ENCODE measurements around the gene CDCP2.
"Not testable (repeated sequence)": the region's sequence is repeated elsewhere in the genome, so short reads cannot be mapped to it uniquely, and the experiment has no call there.

The CDCP2 gene

DNA sequence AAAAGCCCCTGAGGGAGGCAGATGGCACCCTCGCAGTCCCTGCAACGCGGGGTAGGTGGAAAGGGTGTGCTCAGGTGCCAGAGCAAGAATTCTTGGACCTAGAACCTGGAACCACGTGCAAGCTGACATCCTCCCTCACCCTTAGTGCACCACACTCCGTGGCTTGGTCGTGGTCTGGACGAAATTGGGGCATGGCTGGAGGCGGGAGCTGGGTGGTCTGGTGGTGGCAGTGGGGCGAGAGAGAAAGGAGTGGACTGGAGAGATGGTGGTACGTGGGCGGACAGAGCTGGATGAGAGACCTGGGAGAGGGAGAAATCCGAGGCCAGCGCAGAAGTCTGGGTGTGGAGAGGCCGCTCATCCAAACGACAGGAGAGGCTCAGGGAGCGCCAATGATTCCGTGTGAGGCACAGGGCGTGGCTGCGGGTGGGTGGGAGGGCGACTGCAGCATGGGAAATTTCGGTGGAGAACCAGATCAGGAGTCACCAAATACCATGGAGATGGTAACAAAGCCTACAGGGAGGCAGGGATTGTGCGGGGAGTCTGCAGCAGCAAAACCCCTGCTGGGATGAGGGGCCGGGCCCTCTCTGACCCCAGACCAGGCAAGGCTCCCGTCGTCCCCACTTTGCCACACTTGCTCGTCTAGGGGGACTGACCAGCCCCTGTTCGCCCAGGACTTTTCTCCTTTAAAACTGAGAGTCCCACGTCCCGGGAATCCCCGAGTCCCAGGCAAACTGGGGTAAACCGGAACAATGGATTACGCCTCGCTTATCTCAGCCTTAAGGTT is 31.9 kb downstream of the CDCP2 start:
- H3K27ac ChIP-seq = no peak overlapping the region
- DNase-seq (ENCODE audit: low read depth, low spot score) = no peak

DNA sequence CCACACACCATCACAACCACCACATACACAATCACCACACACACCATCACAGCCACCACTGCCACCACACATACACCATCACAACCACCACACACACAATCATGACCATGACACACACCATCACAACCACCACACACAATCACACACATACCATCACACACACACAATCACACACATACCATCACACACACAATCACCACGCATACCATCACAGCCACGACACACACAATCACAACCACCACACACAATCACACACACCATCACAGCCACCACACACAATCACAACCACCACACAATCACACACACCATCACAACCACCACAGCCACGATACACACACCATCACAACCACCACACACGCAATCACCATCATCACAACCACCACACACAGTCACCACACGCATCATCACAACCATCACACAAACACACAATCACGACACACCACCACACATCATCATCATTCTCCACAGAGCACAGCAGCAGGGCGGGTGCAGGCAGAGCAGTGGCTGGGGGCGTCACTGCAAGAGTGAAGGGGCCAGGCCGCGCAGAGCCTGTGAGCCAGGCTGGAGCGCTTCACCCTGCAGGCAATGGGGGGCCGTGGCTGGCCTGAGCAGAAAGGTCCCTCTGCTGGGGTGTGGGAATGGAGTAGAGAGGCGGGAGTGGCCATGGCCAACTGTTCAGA is 32.6 kb downstream of the CDCP2 start:
- DNase-seq (ENCODE audit: low read depth, low spot score) = no peak
- H3K27ac ChIP-seq = no peak overlapping the region

DNA sequence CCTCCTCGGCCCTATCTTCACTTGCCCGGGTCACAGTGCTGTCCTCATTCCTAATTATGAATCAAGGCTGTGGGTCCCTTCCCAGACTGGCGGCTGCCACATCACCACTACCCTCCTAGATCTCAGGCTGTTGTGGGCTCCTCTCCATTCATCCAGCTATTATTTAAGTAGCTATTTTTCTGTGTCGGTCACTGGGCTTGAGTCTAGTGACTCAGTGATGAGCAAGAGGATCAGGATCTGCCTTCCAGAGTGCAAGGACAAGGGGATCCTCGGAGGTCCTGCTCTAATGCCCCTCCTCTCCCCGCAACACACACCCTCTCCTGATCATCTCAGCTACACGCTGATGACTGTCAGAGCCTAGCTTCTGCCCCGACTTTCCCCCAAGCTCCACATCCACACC is 34.1 kb downstream of the CDCP2 start:
- DNase-seq (ENCODE audit: low read depth, low spot score) = no peak
- no peak overlapping the region for H3K27ac ChIP-seq

DNA sequence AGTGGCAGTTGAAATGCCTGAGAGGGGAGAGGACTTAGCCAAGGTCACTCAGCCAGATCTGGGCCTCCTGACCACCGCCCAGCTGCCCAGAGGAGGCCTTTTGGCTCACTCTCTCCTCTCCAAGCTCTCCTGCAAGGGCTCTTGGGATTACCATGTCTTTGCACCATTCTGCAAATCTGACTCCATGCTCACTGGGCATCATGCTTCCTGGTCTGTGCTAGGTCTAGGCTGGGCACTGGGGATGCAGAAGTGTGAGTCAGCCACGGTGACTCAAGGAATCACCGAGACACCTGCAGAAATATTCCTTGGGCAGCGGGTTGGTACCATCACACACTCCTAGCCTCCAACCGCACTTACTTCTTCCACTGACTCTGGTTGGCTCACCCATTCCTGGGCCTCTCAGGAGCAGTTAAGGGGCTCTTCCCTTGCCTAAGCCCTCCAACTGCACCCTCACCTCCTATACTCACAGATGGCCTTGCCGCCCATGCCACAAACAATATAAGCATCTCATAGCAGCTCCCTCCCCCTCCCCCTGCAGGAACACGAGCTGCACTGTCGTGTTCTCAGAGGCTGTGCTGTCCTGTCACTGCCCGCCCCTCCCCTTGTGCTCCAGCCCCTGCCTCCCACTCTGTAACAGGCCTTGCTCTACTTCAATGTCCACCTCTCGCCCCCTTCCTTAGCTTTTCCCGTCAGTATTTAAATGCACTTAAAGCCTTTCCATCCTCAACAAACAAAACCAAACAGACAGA is 34.8 kb downstream of the CDCP2 start:
- no peak overlapping the region for H3K27ac ChIP-seq
- peak; percentile 48 for DNase-seq (ENCODE audit: low read depth, low spot score)

DNA sequence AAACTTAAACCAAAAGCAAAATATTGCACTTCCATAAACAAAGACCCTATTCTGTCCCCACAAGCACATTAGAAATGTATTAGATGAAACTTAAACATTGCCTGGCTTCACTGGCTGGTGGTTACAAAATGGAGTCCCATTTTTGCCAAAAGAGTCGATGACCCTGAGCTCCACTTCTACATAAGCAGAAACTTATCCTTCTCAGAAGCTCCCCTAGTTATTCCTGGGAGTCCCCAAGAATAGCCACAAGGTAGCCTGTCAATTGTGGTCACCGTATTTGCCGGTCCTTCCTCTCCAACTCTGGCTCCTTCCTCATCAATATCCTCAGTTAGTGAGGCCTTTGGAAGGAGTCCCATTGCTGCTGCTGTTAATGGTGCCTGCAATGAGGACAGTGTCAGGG is 37.3 kb downstream of the CDCP2 start:
- H3K27ac ChIP-seq = no peak overlapping the region
- no peak for DNase-seq (ENCODE audit: low read depth, low spot score)

DNA sequence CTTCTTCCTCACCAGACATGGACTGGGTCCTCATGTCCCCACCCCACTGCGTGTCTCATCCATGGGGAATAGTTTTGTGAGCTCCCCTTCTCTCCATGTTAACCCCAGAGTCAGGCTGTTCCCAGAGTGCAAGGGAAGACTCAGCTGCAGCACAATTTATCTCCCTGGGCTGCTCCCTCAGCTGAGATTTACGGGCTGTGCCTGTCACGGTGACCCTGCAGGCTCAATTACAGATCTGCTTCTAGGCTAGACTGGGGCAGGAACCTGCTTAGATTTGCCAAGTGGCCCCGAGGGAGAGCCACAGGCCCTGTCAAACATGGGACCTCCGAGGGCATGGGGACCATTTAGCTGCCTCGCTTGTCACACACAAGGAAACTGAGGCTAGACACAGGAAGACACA is 37.8 kb downstream of the CDCP2 start:
- DNase-seq (ENCODE audit: low read depth, low spot score) = no peak
- H3K27ac ChIP-seq = no peak overlapping the region

DNA sequence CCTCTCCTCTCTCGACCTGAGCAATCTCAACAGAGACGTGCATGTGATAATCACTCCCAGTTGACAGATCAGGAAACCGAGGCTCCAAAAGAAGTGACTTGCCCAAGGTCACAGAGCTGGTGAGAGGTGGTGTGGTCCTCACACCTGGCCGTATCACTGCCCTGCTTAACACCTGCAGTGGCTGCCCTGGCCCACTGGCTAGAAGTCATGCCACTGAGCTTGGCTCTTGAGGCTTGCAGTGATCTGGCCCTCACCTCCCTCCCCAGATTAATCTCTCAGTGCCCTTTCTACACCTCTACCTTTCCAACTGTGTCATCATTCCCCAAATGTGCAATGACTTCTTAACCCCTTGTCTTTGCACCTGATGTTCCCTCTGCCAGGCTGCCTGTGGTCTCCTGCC is 38.8 kb downstream of the CDCP2 start:
- no peak overlapping the region for H3K27ac ChIP-seq
- no peak for DNase-seq (ENCODE audit: low read depth, low spot score)

DNA sequence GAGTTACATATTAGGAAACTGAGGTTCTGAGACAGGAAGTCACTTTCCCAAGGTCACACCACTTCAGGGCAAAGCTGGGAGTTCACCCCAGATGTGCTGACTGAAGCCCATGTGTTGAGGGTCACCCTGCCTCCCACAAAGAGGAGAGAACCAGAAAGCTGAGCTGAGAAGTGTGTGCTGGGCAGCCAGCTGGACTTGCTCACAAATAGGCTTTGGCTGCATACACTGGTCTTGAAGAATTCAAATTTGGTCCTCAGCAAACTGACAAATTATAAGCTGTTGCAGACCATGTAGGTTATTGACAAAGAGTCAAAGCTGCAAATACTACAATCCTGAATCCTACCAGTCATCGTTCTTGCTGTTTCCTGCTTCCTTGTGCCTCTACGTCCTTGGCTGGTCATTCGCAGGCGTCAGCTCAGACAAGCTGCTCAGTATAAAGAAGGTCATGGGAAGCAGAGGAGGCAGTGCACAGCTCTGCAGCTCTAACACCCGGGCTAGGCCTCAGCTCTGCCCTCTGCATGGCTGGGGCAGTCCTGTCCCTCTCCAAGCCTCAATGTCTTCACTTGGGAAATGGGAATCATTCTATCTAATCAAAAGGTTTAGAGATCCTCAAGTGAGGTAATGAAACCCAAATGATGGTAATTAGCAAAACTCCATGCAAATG is 40.0 kb downstream of the CDCP2 start:
- no peak for DNase-seq (ENCODE audit: low read depth, low spot score)
- H3K27ac ChIP-seq = no peak overlapping the region

DNA sequence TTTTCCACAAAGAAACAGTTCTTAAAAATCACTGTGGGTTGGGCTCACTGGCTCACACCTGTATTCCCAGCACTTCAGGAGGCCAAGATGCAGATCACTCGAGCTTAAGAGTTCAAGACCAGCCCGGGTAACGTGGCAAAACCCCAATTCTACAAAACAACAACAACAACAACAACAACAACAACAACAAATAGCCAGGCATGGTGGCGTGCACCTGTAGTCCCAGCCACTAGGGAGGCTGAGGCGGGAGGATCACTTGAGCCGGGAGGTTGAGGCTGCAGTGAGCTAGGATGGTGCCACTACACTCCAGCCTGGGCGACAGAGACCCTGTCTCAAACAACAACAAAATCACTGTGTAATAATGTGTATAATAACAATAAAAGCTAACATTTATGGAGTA is 40.8 kb downstream of the CDCP2 start:
- no peak for DNase-seq (ENCODE audit: low read depth, low spot score)
- H3K27ac ChIP-seq = no peak overlapping the region

DNA sequence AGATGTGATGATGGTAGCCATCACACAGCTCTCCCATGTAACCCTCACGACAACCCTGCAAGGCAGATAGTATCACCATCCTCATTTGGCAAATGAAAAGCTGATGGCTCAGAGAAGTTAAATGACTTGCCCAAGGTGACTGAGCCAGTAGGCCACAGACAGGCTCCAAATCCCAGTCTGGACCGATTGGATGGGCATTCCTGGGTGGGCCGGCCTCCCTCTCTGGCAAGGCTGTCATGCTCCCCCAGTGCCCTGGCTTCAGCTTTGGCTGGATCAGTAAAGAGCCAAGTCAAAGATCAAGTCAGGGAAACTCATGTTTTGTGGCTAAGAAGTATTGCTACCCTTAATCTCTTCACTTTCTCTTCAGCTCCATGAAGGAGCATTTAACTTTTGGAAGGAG is 41.2 kb downstream of the CDCP2 start:
- H3K27ac ChIP-seq = no peak overlapping the region
- no peak for DNase-seq (ENCODE audit: low read depth, low spot score)

DNA sequence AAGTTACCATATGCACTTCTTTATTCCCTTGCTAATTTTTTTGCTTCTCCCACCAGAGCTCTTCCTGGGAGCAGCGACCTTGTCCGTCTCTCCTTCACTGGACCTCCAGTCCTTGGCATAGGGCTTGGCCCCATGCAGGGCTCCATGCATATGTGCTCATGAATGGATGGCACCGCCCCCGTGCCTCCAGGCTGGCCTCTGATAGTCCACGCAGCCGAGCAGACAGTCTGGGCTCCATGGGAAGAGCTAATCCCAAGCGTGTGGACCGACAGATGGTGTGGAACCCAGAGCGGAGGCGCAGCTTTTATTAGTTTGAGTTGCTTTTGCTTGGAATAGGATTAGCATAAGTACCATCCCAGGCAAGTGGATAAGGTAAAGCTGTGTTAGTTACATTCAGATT is 41.8 kb downstream of the CDCP2 start:
- no peak overlapping the region for H3K27ac ChIP-seq
- DNase-seq (ENCODE audit: low read depth, low spot score) = no peak

DNA sequence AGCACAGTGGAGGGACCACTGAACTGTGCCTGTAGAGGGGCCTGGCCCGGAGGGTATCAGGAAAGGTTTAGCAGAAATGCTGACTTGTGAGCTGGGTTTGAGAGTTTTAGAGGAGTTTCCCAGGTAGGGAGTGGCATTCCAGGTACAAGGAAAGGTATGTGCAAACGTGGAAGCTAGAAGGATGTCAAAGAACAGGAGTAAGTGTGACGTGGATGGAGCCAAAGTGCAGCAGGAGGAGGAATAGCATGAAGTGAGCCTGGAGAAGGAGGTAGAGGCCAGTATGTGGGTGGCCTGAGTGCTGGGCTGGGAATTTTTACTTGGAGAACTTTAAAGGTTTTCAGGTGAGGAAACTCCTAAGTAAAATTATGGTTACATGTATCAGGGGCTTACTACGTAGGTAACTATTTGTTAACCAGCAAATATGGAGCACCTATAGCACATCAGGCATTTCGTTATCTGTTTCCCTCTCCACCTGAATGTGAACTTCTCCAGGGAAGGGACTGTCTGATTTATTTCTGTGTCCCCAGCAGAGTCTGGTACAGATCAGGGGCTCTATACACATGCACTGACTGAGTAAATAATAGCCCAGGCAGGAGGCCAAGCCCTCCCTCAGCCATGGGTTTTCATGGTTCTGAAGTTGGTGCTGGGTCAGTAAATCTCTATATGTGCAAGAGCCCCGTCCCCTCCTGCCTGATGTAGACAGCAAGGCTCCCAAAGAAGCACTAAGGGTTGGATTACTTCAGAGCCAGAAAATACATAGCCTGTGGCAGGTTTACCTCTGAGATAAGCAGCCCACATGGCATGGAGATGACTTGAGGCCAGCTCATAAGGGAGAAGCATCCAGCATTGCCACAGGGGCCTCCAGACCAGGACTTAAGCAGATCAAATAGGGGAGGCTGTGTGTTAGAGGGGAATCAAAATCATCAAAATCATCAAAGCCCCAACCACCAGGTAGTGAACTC is 43.4 kb downstream of the CDCP2 start:
- no peak for DNase-seq (ENCODE audit: low read depth, low spot score)

DNA sequence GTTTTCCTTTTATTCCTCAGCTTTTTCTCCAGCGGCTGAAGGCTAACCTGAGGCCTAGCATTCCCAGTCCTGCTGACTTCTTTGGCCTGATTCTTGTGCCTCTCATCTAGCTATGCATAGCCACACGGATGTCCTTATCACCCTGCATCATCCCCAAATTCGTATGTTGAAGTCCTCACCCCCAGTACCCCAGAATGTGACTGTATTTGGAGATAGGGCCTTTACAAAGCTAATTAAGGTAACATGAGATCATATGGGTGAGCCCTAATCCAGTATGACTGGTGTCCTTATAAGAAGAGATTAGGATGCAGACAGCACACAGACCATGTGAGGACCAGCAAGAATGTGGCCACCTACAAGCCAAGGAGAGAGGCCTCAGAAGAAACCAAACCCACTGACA is 44.6 kb downstream of the CDCP2 start:
- DNase-seq (ENCODE audit: low read depth, low spot score) = no peak
- no peak overlapping the region for H3K27ac ChIP-seq

More for the DNA sequence above, 43.4 kb downstream of the CDCP2 start:
- H3K27ac ChIP-seq = no peak overlapping the region

DNA sequence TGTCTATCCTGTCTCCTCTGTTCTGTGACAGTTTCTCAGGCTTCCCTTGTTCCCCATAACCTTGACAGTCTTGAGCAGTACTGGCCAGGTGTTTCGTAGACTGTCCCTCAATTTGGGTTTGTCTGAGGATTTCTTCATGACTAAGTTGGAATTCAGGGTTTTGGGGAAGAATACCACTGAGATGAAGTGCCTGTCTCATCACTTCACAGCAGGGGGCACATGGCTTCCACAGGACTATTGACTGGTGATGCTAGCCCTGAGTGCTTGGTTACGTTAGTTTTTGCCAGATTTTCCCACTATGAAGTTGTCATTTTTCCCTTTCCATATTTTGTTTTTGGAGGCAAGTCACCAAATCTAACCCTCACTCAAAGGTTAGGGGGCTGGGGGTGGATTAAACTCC is 45.7 kb downstream of the CDCP2 start:
- DNase-seq (ENCODE audit: low read depth, low spot score) = no peak
- H3K27ac ChIP-seq = no peak overlapping the region

DNA sequence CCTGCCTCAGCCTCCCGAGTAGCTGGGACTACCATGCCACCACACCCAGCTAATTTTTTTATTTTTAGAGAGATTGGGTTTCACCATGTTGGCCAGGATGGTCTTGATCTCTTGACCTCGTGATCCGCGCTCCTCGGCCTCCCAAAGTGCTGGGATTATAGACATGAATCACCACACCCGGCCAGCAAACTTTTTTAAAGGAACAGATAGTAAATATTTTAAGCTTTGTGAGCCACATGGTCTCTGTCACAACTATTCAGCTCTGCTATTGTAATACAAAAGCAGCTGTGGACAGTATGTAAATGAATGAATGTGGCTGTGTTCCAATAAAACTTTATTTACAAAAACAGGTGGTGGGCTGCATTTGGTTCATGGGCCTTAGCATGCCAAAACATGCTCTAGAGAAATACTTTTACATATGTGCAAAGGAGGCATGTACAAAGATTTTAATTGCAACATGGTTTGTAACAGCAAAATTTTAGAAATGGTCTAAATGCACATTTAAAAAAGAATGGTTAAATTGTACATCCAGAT is 47.0 kb downstream of the CDCP2 start:
- DNase-seq (ENCODE audit: low read depth, low spot score) = no peak

DNA sequence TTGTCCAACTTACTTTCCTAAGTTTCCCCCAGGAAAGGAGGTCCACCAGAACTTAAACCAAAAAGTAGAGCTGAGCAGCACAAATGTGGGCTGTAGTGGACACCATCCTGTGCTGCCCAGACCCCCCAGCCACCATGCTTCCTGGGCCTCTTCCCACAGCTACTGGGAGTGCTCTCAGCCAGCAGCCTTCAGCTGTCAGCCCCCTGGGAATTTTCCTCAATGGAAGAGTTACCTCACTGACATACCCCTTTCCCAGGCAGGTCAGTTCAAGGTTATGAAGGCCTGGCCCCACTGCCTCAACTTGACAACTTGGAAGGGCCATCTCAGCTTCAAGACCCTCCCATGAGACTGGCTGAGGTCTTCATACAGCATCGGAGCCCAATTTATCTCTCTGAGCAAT is 47.7 kb downstream of the CDCP2 start:
- DNase-seq (ENCODE audit: low read depth, low spot score) = no peak
- H3K27ac ChIP-seq = no peak overlapping the region

More for the DNA sequence above, 47.0 kb downstream of the CDCP2 start:
- no peak overlapping the region for H3K27ac ChIP-seq

DNA sequence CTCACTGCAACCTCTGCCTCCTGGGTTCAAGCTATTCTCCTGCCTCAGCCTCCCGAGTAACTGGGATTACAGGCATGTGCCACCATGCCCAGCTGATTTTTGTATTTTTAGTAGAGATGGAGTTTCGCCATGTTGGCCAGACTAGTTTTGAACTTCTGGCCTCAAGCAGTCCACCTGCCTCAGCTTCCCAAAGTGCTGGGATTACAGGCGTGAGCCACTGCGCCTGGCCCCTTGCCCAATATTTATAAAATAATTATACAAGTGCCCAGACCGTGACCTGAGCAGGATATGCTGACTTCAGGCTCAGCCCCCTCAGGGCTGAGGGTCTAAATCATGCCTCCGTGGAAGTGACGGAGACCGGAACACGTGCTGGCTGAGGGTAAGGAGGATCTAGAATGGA is 48.2 kb downstream of the CDCP2 start:
- not testable (repeated sequence) for H3K27ac ChIP-seq

DNA sequence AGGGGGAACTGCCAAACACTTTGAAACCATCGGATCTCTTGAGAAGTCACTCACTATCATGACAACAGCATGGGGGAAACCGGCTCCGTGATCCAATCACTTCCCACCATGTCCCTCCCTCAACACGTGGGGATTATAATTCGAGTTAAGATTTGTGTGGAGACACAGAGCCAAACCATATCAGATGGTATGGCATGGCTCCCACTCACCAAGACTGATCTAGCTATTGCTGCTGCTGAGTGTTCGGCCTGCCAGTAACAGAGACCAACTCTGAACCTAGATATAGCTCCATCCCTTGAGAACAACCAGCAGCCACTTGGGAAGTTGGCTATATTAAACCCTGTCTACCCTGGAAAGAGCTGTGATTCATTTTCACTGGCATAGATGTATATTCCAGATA is 49.4 kb downstream of the CDCP2 start:
- no peak overlapping the region for H3K27ac ChIP-seq
- no peak for DNase-seq (ENCODE audit: low read depth, low spot score)

More for the DNA sequence above, 48.2 kb downstream of the CDCP2 start:
- DNase-seq (ENCODE audit: low read depth, low spot score) = not testable (repeated sequence)

DNA sequence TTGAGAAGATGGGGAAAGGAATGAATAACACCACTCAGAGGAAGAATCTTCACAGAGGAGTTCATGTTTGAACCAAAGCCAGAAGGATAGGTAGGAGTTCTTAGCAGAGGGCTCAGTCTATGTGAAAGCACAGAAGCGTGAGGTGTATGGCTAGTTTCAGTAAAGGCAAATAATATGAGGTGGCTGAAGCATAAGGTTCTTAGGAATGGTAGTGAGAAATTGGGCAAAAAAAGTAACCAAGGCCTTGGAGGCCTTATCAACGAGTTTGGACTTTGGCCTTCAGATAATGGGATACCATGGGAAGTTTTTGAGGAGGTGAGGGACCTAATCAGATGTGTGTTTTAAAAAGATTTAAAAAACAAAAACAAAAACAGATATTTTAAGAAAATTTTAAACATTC is 52.3 kb downstream of the CDCP2 start:
- H3K27ac ChIP-seq = no peak overlapping the region
- DNase-seq (ENCODE audit: low read depth, low spot score) = no peak
